ENCODE measurements around the gene LSP1. TPM values are rescaled to one million over a fixed set of nuclear protein-coding genes. Genes with fewer than 3 reads are reported as not detected.

Gene LSP1
- total RNA-seq, 1 donor from 2014 or later, result not detected

DNA sequence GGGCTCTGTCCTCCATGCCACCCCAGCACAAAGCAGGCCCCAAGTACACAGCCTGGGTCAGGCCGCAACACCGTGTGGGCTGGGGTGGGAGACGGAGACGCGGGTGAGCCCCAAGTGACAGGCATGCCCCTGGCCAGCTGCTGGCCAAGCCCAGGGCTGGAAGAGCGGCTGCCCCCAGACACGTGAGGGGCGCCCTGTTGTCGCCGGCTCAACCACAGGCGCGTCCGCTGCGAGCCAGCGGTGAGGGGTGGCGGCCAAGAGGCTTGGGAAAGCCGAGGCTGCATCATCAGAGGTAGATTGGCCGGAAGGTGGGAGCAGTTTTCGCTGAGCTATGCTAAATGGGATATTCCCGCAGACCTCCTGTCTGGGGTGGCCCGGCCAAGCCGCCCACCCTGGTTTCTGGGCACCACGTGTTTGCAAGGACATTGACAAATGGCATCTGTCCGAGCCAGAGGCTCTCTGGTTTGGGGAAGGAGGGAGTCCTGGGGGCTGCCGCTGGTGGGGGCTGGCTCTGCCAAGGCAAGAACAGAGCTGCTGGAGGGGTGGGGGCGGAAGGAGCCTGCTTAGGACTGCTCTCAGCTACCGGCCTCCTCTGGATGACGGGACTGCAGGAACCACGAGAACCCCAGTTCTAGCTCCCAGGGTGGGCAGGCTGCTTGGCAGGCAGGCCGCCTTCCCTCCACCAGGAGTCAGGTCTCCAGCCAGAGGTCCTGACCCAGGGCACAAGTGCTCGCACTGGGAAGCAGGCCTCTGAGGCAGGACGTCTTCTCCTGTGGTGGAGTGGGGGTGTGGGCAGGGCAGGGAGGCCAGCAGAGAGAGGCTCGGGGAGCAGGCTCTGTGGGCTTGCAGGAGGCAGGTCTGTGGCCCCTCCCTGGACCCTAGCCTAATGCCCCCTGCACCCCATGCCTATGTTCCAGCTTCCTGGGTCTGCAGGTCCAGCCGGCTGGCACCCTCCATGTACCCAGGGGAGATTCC, 38.3 kb downstream of the LSP1 start:
- DNase-seq (ENCODE audit: low read depth in 2 of 2), result no peak

DNA sequence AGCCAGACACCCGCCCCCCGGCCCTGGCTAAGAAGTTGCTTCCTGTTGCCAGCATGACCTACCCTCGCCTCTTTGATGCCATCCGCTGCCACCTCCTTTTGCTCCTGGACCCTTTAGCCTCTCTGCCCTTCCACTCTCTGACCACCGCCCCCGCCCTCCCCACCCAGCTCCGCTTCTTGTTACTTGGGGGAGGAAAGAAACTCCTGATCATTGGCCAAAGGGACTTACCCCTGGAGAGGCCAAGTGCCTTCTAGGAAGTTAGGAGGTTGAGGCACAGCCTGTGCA, 38.9 kb downstream of the LSP1 start, which contains the start of gene PRR33:
TSS of gene PRR33 (minus strand) at position 65 of the 285 bp plus-strand sequence. CDS start 1,311 bp downstream, outside the sequence.
- no peak for DNase-seq (ENCODE audit: low read depth in 2 of 2)

DNA sequence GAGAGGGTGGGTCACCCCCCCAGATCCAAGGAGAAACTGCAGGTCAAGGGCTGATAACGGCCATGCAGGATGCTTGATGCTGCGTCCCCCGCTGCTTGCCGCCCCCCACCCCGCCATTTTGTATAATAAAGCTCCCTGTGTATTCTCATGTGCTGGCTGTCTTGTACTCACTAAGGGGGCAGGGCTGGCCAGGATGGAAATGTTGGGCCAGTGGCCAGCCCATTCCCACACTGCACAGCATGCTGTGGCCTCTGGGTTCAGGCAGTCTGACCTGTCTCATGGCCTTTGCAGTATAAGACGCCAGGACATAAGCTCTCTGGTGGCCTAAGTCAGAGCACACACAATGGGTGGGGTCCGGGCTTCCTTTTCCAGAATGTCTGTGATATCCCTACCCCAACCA, 39.2 kb downstream of the LSP1 start:
- no peak for DNase-seq (ENCODE audit: low read depth in 2 of 2)

DNA sequence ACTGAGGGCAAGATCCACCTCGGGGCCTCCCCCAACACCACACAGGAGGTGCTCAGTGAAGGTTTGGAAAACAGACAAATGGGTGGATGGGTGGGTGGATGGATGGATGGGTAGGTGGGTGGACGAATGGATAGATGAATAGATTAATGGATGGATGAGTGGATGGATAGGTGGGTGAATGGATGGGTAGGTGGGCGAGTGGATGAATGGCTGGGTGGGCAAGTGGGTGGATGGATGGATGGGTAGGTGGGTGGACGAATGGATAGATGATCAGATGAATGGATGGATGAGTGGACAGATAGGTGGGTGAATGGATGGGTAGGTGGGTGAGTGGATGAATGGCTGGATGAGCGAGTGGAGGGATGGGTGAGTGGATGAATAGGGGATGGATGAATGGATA, 39.7 kb downstream of the LSP1 start:
- DNase-seq (ENCODE audit: low read depth in 2 of 2), result no peak

DNA sequence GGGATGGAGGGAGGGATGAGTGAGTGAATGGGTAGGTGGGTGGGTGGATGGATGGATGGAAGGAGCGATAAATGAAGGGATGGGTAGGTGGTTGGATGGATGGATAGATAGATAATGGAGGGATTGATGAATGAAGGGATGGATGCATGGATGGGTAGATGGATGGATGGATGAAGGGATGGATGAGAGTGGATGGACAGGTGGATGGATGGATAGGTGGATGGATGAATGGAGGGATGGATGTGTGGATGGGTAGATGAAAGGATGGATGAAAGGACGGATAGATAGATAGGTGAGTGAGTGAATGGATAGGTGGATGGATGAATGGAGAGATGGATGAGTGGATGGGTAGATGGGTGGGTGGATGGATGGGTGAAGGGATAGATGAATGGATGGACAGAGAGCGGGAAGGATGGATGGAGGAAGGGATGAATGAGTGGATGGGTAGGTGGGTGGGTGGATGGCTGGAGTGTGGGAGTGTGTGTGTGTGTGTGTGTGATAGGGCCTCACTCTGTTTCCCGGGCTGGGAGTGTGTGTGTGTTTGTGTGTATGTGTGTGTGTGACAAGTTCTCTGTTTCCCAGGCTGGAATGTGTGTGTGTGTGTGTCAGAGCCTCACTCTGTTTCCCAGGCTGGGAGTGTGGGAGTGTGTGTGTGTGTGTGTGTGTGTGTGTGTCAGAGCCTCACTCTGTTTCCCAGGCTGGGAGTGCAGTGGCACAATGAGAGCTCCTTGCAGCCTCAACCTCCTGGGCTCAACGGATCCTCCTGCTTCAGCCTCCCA, 40.9 kb downstream of the LSP1 start:
- DNase-seq (ENCODE audit: low read depth in 2 of 2), result peak in 1 of 2 donors; percentile 27

DNA sequence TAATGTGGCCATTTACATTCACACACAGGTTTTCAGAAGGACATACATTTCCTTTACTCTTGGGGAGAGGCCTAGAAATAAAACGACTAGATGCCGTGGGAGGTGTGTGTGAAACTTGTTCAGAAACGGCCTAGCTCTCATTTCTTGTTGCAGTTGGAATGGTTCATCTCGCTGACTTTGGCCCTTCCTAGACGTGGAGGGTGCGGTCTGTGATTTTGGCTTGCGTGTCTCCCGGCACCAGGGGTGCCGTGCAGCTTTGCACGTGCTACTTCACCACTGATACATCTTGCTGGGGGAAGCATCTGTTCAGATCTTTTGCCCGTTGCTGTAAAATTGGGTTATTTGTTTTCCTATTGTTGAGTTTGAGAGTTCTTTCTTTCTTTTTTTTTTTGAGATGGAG, 41.9 kb downstream of the LSP1 start:
- DNase-seq (ENCODE audit: low read depth in 2 of 2), result no peak

DNA sequence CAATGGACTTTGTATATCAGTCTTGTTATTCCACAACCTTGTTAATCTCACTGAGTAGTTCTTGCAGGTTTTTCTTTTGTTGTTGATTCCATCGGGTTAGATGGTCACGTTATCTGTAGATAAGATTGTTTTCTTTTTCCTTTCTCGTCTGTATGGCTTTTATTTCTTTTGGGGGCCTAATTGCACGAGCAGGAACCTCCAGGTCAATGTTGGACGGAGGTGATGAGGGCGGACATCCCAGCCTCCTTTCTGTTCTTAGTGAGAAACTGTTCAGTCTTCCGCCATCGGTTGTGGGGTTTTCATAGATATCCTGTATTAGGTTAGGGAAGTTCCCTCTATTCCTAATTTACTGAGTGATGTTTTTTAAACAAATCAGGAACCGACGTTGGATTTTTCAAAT, 43.6 kb downstream of the LSP1 start:
- DNase-seq (ENCODE audit: low read depth in 2 of 2), result no peak

DNA sequence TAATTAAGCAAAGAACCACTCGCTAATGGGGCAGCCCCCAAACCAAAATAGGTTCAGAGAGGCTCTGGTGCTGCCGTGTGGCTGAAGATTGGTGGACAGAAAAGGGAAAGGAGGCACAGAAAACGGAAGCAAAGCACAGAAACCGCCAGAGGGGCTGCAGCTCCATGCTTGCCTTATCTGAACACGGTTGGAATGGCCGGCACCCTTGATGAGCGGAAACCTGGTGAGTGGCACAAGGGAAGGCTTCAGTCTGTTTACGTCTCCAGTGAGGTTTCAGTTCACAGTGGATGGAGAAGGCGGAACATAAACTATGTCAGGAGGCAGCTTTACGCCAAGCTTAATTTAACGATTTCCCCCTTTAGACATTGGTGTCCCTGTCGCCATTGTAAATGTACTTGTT, 44.0 kb downstream of the LSP1 start:
- no peak for DNase-seq (ENCODE audit: low read depth in 2 of 2)

DNA sequence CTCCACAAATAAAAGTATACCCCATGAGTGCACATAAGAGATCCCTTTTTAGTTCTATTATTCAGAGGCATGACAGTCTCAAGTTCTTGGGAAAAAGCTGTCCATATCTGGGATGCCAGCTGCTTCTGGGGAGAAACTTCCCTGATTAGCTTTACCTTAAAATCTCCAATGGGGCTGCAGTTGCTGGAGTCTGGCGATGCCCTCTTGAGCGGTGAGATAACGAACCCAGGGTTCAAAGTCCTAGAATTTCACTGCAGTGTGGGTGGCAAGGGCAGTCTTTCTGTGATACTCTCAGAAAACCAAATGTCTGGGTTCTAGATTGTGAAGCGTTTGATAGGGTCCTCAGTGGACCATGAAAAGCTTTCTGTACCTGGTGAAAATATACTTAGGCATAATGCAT, 46.2 kb downstream of the LSP1 start:
- no peak for DNase-seq (ENCODE audit: low read depth in 2 of 2)

DNA sequence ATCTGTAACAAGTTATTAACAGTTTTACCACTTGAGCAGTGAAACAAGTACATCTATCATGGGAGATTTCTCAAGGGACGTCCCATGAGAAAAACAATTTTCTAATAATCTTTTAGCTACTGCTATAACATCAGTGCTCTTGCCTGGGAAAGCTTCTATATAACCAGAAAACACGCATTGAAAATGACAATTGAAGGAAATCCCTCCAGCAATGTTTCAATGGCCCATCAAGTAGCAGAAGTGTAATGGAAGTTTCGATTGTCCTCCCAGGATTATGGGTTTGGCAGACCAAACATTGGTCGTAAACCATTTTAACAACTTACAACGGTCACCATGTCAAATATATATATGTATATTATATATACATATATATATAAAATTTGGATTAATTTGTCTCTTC, 46.8 kb downstream of the LSP1 start:
- DNase-seq (ENCODE audit: low read depth in 2 of 2), result peak in 1 of 2 donors; percentile 46

DNA sequence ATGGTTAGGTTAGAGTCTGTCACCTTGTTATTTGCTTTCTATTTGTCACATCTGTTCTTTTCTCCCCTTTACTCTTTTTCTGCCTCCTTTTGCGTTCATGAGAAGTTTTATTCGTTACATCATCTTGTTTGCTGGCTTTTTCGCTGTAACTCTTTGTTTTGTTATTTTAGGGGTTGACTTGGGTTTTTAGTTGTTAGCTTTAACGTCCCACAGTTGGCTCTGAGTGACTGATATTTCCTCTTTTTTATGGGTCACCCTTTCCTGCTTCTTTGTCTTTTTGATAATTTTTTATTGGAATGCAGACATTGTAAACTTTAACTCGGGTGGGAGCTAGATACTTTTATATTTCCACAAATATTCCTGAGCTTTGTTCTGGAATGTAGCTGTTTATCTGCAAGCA, 53.3 kb downstream of the LSP1 start:
- DNase-seq (ENCODE audit: low read depth in 2 of 2), result peak in 1 of 2 donors; percentile 62

DNA sequence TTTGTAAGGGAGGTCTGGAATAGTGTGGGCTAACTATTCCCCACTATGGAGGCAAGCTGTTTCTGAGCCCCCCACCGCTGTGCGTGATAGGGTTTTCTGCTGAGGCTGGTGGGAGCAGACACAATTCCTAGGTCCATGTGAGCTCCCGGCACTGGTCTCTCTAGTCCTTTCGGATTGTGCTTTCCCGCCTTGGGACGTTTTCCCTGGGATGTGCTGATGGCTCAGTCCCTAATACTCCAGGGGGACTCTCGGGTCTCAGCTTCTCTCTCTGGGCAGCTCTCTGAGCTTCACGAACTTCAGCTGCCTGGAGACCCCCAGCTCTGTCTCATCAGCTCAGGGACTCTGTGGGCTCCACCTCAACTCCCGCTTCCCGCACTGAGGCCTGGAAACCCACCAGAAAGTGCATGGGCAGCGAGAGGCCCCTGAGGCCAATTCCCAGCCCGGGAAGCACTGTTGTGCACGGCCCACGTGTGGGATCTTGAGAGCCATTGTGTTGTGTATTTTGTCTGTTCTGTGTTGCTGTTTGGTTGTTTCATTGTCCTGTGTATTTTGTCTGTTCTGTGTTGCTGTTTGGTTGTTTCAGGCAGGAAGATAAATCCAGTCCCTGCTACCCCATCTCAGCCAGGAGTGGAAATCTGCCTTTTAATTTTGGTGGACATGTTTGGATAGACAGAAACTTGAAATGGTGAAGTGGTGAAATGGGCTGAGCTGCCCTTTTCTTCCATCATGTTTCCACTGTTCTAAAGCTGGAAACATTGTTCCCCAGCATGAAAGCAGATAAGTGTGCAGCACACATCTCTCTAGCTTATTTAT, 53.9 kb downstream of the LSP1 start:
- DNase-seq (ENCODE audit: low read depth in 2 of 2), result peak in 1 of 2 donors; percentile 12

DNA sequence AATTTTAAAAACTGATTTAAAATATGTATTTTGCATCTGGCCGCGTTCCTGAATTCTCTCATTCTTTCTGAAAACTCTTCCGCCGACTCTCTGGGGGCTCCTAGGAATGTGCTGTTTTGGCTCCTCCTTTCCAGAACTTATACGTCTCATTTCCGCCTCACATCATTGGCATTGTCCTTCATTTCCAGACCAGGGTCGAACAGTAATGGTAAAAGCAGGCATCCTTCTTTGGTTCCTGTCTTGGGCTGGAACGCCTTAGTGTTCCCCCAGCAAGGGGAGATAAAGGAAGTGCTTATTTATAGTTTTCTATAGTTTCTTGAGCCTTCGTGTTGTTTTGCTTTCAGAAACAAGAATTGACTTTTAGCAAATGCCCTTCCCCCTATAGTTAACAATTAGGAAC, 55.7 kb downstream of the LSP1 start:
- DNase-seq (ENCODE audit: low read depth in 2 of 2), result peak in 1 of 2 donors; percentile 39

DNA sequence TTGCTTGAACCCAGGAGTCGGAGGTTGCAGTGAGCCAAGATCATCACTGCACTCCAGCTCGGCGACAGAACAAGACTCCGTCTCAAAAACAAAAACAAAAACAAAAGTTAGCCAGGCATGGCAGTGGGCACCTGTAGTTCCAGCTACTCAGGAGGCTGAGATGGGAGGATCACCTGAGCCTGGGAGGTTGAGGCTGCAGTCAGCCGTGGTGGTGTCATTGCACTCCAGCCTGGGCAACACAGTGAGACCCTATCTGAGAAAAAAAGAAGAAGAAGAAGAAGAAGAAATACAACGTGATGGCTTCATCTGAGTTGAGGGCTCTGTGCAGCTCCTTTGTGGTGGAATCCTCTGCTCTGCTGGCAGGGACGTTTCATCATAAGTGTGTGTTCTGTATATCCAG, 56.6 kb downstream of the LSP1 start:
- no peak for DNase-seq (ENCODE audit: low read depth in 2 of 2)

DNA sequence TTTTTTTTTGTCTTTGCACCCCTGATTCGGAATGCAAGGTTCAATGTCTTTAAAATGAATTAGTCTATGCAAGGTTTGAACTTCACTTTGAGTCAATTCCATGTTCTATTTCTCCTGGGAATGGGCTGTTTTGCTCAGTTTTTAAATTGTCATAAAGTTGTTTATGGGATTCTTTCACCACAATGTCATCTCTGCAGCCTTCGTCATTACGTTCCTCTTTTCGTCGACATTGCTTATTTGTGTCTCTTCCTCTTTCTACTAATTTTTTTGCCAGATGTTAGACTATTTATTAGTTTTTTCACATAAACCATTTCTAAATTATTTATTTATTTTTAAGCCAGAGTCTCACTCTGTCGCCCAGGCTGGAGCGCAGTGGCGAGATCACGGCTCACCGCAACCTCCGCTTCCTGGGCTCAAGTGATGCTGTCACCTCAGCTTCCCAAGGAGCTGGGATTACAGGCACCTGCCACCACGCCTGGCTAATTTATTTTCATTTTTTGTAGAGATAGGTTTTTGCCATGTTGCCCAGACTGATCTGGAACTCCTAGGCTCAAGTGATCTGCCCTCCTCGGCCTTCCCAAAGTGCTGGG, 59.5 kb downstream of the LSP1 start:
- no peak for DNase-seq (ENCODE audit: low read depth in 2 of 2)

DNA sequence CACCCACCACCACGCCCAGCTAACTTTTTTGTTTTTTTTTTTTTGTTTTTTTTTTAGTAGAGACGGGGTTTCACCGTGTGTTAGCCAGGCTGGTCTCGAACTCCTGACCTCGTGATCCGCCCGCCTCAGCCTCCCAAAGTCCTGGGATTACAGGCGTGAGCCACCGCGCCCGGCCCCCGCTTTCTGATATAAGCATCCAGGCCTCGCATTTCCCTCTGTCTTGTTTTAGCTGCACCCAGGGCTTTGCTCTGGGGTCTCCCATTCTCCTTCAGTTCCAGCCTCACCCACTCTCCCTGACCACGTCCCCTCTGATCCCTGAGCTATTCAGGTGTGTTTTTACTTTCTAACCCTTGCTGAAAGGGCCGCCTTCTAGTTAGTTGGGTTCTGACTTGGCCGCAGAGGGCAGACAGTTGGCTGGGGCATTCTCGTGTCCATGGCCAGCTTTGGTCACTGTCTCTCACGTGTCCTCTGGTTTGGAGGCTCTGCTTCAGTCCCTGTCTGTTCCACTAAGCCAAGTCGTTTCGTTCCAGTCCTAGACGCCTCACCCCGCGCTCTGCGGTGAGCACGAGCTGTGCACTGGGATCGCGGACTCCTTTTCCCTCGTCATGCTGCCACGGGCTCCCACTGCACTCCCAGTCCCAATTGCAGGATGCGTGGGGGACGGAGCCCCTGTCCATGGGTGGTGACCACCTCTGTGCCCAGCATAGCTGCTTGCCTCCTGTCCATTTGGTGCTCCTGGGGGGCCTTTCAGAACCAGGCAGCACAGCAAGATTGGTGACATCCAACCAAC, 60.6 kb downstream of the LSP1 start:
- DNase-seq (ENCODE audit: low read depth in 2 of 2), result no peak

DNA sequence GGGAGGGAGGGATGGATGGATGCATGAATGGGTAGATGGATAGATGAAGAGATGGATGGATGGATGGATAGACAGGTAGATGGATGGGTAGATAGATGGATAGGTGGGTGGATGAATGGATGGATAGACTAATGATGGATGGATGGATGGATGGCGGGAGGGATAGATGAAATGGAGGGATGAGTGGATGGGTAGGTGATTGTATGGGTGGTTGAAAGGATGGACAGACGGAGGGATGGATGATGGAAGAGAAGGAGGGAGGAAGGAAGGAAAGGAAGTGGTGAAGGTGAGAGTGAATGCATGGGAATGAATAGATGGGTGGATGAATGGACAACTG, 62.9 kb downstream of the LSP1 start:
- DNase-seq (ENCODE audit: low read depth in 2 of 2), result no peak

DNA sequence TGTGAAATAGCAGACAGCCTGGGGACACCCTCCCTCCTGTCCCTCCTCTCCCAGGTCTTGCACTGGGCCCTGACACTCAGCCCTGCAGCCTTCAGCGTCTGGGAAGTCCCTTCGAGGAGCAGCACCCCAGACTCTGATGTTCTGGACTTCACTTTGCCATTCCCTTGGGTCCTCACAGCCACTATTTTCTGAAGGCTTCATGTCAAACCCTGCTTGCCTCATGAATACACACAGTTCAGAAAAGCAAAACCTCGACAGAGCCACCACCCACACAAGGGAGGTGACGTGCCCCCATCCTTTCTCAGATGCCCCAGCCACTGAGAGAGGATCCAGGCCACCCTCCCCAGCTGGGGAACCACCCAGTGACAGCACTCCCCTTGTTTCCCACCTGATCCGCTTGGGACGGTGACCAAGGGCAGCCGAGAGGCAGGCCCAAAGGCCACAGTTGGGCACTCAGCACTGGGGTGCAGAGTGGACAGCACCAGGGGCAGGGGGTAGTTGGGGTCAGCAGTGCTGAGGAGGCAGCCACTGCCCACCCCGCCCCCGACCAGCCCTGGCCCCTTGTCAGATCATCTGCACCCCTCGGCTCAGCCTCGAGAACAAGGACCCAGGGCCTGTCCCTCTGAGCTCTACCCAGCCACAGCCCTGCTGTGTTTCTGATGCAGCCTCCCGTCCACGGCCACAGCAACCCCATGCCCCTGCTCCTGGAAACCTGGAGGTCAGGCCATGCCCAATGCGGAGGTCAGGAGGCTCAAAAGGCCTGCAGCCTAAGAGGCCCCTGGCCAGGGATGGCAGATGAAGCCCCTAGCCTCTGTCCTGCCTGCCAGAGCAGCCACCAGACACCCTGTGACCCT, 63.5 kb downstream of the LSP1 start:
- no peak for DNase-seq (ENCODE audit: low read depth in 2 of 2)

DNA sequence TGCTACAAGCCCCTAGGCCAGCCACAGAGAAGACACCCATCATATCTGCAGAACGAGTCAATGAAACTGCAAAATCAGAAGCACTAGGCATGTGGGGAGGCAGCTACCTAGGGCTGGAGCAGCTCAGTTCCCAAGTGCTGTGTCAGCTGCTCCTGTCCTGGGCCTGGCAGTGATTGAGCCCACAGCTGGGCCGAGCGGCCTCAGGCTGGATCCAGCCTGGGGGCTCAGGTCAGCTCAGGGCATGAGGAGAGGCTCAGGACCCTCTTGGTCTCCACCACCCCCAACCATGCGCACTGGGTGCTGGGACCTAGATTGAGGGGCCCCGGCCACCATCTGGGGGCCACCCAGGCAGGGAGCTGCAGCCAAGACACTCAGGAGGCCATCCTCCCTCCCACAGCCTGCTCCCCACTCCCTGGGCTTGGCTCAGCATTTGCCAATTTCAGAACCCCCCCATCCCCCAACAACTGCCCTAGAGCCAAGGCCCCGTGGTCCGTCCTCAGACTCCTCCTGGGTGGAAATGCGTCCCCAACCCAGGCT, 64.2 kb downstream of the LSP1 start:
- no peak for DNase-seq (ENCODE audit: low read depth in 2 of 2)
